Hematopoietic multipotent progenitor cell treated with erythropoietin and hydrocortisone succinate and interleukin-3 and kit ligand, for 8 days (in vitro differentiated cells): ENCODE measurements around the gene CD44.

ENCODE experiments used
- DNase-seq: peaks from one replicate; pipeline ENCODE4 v3.0.0-alpha.2; 2015

CD44 gene

DNA sequence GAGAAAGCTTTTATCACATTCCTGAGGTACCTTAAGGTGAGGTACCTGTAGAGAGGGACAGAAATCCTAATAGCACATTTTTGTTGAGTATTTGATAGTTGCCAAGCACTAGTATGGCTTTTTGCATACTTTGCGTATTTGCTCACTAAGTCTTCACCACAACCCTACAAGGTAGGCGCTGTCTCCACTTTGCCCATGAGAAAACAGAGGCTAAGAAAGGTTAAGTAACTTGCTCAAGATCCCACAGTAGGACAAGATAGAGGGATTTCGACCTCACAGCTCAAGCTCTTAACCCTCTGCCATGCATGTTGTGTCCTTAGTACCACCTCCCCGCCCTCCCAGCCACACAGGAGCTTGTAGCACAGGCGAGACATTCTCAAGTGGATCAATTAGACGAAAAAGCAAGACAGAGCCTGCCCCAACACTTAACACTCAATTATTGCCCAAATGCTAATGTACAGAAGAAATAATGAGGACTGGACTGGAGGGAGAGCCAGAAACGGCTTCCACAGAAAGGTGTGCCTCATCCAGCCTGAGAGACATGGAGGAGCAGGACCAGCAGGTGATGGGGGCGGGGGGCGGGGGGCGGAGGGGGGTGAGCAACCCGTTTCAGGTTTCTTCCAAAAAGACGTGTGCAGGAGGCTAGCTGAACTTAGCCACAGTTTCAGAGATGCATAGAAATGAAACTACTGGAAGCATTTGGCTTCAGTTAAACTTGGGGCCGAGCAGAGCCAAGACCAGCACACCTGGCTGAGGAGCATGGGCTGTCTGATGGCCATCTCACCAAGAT, 26.7 kb upstream of the CD44 start:
- DNase-seq: no peak

DNA sequence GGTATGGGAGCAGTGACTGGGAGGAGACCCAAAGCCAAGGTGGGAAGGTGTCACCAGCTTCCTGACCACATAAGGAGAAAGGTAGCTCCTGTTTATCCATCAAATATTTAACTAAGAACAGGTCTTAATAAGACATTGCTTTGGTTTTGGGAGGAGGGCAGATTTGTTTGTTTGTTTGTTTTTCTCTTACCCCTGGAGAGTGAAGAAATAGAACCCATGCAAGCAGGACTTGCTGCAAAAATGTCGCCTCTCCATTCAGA, 26.2 kb upstream of the CD44 start:
- DNase-seq: no peak

DNA sequence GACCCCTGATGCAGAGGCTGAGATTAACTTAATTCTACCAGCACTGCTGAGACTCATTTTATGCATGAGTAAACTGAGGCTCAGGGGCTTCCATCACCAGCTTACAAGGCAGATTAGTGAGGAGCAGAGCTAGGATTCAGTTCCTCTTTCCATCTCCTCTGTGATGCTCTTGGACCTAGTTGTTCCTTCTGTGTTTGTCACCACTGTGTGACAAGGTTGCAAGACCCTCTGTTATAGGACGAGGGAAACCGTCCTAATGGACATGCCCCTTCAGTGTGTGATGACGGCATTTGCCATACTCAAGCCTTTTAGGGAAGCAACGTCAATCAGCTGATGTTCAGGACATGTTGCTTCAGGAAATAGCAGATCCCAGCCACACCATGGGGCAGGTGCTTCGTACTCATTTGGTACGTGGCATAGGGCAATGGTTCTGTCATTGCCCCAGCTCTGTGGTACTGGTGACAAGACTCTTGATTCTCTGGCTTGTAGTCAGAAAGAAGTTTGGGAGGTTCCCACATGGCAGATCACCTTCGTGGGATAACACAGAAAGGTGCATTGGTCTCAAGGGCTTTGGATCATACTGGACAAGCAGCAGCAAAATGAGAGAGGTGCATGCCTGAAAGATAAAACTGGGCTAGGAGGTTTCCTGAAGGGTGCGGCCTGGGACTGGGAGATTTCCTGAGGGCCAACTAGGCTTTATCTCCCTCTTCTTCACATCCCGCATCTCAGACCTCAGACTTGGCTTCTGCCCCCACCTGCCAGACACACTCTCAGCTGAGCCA, 23.9 kb upstream of the CD44 start:
- no peak for DNase-seq

DNA sequence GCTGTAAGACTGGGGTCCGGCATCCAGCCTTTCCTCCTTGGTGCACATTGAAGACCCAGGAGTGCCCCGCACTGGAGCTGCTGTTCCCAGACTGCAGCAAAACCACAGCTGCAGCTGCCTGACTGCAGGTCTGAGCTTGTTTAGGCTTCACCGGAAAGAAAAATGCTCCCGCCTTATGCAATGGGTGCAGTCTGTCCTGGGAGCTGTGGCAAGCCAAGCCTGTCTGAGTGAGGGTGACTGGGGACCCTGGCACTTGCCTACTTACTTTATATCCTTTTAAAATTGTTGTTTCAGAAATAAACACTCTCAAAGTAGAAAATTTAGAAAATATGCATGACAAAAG, 23.3 kb upstream of the CD44 start:
- no peak for DNase-seq

DNA sequence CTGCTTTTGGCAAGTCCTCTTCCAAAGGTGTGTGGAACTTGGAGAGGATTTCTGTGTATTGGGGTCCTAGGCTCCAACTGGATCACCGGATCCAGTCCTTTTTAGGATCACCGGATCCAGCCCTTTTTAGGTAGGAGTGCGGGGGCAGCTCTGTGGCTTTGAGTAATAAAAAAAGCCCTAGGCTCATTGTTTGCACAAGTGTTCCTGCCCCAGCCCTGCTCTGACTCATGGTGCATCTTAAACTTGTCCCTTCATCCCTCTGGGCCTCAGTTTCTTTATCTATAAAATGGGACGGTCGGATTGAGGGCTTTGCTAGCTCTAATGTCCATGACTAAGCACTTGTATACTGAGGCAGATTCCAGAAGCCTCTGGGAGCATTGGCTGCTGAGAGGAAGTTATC, 22.7 kb upstream of the CD44 start:
- DNase-seq: no peak

DNA sequence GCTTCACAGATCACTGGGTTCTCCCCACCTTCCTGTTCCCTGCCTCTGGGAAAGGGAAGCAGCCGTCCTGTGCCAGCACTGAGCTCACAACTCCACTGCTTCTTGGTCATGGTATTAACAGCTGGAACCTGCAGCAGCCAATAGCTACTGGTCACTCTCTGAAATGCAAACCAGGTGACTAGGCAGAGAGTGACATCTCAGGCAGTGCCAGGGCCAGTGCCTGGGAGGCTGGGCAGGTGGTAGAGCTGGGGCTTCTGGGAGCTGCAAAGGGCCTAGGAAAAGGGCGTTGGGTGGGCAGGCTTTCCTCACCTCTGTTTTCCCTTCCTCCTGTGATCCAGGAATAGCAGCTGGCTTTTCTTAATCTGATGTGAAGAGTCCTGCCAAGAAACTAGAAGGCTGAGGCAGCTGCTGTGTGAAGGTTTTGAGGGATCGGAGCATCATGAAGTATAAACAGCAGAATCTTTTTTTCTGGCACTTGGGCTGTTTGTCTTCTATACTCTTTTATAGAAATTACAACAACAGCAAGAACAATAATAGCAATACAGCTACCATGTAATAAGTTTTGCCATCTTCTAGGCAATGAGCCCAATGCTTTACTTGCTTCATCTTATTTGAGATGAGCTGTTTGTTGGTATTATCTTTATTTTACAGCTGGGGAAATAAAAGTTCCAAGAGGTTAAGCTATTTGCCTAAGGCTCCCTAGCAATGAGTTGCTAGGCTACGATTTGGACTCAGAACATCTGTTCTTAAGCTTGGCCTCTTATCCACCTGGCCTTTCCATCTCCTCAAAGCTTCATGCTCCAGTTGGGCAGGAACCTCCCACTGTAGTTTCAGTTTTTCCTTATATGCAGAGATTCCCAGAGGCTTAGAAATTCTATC, 22.0 kb upstream of the CD44 start:
- no peak for DNase-seq

DNA sequence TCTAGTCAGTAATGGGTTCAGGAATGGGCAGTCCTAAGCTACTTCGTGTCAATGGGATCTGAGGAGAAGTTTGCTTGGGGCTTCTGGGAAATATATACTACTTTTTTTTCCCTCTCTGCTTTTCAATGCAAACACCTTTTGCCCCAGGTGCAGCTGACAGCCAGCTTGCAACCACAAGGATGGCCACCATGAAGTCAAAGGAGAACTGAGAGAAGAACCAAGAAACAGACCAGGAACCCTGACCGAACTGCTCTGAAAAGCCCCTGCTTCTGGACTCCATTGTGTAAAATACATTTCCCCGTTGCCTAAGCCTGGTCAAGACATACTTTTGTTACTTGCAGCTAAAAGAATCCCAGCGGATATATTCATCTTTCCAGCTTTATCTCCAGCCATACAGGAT, 20.1 kb upstream of the CD44 start:
- no peak for DNase-seq

GRCh38 chr11:35121326-35121865, 17.6 kb upstream of the CD44 start:
- DNase-seq: no peak

- DNase-seq: peak; percentile 59
Measured at GRCh38 chr11:35122308-35122707, 16.7 kb upstream of the CD44 start.

DNA sequence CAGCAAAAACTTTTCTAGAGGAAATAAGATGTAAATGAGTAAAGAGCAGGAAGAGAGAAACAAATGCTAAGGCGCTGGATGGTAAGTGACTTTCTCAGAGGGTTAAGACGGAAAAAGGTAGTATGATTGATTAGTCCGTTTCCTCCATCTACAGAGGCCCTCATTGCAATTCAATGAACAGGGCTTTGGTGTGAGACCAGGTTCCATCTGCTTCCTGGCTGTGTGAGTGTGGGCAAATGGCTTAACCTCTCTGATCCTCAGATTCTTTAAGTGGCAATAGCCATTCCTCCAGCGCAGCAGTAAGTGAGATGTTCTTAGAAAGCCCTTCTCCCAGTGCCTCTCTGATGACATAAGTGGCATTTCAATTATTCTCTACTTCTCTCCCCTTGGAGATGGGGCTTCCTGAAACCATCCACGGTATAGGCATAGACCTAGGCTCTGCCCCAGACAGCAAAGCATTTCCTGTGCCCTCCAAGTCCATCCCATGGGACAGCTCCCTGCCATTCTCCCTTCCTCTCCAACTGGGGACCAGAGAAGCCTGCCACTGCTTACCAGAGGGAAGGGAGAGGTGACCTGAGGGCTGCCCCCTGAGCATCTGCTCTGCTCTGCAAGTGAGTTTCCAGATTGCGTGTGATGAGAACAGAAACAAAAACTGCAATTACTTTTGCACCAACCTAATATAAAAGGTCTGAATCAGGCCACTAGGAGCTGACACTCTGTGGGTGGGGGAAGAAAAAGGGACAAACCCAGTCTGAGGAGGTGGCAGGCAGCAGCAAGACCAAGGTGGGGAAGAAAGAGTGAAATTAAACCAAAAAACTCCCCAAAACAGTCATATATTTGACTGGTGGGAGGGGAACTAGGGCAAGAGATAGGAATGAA, 12.7 kb upstream of the CD44 start:
- no peak for DNase-seq

DNA sequence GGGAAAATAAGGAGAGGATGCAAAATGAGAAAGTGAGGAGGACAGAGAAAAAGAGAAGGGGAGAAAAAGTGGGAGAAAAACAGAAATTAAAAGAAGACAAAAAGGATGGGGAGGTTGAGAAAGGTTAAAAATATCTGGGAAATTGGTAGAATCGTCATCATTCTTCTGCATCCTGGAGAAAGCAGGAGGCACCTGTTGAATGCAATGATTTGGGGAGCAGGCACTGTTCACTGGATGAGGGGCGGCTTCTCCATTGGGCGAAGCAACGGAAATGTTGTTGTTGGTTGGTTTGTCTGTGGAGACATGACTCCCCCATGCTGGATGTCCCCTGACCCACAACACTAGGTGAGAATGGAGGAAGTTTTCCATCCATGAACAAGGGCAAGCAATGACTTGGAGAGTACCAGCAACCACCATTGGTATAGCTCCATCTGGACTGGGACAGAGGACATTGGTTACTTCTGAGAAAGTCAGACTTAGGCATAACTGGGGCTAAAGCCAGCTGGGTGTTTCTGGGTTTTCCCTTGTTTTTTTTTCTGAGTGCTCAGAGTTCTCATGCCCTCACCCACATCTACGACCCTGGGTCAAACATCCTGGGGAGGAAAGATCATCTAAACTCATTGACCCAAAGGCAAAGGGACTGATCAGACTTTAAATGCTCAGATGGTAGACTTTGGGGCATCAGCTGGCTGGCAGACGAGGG, 11.9 kb upstream of the CD44 start:
- DNase-seq: no peak

- DNase-seq: no peak
Measured at GRCh38 chr11:35127619-35128018, 11.4 kb upstream of the CD44 start.

DNA sequence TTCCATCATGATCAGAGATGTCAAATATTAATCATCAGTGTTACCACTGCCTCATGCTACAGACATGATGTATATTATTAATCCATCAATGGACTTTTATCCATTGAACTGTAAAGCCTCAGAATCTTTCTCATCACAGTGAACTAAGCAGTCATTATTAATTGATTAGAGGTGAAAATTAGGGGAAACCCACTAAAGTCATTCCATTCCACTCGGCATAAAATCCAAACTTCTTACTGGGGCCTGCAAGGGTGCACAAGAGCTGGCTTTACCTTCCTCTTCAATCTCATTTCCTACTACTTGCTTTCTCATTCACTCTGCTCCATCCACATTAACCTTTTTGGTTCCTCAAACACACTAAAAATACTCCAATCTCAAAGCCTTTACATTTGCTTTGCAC, 7.9 kb upstream of the CD44 start:
- DNase-seq: no peak

GRCh38 chr11:35131886-35132285, 7.1 kb upstream of the CD44 start:
- no peak for DNase-seq

DNA sequence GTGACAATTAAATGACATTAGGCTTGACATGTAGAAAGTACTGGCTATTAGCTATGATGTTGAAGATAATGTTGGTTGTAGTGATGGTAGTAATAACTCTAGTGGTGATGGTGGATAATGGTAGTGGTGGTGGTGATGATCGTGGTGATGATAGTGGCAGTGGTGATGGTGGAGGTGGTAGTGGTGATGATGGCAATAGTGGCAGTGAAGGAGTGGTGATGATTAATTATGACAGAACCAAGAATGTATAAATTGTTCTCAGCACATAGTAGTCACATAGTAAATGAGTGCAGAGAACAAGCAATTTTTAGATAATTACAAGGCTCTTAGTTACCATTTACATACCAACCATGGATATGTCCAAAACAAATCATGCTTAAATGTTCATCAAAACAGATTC, 5.3 kb upstream of the CD44 start:
- DNase-seq: no peak

DNA sequence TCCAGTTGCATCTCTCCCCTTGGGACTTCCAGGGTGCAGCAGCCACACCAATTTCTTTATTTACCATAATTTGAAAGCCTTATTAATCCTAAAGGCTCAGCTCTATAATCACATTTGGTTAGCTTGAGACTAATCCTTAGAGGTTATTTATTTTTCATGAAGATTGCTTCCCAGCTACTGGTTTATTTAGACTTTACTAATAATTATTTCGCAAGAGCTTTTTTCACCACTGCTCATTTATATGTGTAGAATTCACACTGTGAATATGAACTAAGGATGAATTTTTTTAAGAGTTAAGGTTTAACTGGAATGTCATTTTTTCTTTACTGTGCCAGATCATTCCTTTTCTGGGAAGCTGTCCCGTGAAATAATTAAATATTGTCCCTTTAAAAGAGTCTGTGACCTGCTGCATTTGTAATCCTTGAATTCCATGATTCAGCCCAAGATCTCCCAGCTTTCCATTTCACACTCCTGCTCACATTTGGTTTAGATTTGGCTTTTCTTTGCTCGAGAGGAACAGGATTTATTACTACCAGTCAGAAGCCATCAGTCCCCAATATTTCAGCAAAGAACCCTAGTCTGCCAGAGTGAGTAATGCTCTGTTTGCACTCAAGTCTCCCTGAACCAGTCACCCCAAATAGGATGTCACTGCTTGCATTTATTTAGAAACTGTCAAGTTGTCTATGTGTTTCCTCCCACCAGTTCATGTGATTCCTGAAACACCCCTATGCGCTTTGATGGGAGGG, 4.4 kb upstream of the CD44 start:
- no peak for DNase-seq

DNA sequence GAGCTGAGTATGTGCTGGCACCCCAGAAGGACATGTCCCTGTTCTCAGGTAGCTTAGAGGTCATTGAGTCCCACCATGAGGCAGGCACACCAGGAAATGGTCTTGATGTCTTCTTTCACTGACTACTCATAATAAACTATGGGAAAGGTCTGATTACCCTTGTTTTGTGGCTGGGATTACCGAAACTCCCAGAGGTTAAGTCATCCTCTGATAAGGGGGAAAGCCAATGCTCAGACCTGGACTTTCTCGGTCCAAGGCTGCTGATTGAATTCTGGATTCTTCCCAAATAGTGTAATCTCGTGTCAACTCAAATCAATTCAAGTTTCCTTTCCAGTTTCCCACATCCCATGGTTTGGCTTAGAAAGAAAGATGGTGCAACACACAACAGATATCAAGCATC, 3.7 kb upstream of the CD44 start:
- no peak for DNase-seq

DNA sequence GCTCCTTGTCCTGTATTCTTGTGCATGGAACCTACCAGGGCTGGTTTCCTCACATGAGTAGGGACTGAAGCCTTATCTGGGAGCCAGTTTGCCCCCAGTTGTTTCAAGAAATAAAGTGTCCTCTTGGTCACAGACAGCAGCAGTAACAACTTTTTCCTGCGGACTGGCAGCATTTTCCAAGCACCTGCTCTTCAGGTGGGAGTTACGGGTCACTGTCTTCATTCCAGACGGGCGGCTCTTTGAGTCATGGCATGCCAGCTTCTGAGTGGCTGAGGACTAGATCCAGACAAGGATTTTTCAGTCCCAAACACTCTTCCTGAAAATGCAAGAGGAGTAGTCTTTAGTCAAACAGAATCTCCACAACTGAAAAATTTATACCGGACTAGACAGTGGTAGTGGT, 2.7 kb upstream of the CD44 start:
- DNase-seq: no peak

DNA sequence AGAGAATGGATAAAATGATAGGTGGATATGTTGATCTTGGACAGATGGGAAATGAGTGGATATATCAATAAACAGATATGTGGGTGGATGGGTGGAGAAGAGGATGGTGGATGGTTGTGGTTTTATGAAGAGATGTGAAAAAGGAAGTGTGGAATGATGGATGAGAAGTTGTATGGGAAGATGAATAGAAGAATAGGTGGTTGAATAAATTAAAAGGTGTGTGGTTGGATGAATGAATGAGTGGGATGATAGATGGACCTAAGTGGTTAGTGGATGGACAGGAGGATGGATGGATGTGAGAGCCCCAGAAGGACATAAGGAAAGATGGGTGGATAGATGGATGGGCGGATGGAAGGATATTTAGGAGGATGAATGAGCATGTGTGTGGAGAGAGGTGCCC, 913 bp upstream of the CD44 start:
- no peak for DNase-seq

DNA sequence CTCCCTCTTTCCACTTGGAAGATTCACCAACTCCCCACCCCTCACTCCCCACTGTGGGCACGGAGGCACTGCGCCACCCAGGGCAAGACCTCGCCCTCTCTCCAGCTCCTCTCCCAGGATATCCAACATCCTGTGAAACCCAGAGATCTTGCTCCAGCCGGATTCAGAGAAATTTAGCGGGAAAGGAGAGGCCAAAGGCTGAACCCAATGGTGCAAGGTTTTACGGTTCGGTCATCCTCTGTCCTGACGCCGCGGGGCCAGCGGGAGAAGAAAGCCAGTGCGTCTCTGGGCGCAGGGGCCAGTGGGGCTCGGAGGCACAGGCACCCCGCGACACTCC, 397 bp upstream of the CD44 start:
- DNase-seq: no peak

DNA sequence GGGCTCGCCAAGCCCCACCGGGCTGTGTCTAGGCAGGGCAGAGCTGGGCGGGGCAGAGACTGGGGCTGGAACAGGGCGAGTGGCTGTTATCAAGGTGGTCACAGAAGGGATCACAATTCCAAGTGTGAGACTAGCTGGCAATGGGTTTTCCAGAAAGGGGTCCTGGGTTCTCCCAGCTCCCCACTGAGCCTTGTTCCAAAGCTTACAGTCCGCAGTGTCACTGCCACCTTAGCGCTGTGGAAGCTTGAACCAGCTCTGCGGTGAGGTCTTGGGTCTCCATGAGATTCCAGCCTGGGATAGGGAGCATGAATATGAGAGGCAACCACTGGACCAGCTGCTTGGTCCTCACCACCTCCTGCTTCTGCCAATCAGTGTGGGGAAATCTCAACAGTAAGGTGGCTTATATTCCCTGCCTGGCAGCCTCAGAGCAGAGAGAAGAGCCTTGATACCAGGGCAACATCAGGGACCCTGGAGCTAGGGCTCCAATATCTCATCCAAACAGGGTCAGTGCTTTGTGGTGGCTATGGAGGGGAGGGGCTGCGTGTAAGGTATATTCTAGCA, 831 bp downstream of the CD44 start:
- peak; percentile 40 for DNase-seq
